ENCODE data around the gene CYSRT1. TPM values are rescaled to one million over a fixed set of nuclear protein-coding genes. Genes with fewer than 3 reads are reported as not detected.
"Not testable (repeated sequence)": the region's sequence is repeated elsewhere in the genome, so short reads cannot be mapped to it uniquely, and the experiment has no call there.

The CYSRT1 gene
- total RNA-seq, 1 experiment from 2014 or later, result 0.37 TPM

DNA sequence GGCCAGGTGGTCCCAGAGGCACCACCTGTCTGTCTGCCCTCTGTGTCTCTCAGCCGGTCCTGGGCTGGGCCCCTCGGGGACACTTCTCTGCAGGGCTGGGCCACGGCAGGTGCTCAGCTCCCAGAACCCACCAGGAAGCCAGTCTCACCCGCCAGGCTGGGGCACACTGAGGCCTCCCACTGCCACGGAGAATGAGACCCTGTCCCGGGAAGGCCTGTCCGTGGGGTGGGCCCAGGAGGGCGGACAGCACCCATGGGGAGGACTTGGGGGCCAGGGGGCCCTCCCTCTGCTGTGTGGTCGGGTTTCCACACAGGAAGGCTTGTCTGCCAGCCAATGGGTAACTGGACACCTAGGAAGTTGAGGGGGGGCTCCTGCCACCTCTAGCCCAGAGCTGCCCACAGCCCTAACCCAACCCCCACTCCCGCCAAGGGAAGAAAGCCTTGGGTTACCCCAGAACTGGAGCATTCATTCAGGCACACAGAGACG, 12.0 kb downstream of the CYSRT1 start:
- DNase-seq (ENCODE audit: low spot score), result no peak

DNA sequence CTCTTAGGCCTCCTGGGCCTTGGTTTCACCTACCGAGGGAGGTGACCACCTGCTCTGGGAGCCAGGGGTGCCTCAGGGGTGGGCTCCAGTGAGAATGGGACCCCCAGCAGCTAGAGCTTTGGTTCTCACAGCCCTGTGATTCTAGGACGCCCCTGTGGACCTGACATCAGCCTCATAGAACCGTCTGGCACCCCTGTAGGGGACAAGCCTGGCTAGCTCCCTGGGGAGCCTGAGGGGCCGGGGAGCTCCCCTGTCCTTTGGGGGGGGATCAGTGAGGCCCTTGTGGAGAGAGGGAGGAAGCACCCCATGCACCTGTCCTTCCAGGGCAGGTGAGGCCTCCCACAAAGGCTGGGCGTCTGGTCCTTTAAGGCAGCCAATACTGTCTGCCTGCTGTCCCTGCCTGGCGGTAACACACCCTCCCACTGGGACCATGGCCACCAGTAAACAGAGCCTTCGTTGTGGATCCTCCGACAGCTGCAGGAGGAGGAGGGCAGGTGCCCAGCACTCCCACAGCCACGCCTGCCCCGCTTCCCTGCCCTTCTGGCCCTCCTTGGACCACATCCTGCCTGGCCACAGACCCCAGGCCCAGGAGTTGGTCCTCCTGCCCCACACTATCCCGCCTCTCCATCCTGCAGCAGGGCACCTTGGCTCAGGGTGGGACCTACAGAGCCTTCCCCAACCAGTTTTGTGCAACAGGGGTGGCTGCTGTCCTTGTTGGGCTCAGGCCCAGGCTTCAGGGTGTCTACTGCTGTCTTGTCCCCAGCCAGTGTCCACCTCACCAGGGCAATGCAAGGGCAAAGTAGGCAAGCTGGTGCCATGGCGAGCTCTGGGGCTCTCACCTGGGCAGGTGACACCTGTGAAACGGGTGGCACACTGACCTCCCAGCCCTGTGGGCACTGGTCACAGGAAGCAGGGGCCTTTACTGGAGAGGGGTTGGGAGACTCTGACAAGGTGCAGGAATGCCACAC, 13.1 kb downstream of the CYSRT1 start:
- no peak for DNase-seq (ENCODE audit: low spot score)

DNA sequence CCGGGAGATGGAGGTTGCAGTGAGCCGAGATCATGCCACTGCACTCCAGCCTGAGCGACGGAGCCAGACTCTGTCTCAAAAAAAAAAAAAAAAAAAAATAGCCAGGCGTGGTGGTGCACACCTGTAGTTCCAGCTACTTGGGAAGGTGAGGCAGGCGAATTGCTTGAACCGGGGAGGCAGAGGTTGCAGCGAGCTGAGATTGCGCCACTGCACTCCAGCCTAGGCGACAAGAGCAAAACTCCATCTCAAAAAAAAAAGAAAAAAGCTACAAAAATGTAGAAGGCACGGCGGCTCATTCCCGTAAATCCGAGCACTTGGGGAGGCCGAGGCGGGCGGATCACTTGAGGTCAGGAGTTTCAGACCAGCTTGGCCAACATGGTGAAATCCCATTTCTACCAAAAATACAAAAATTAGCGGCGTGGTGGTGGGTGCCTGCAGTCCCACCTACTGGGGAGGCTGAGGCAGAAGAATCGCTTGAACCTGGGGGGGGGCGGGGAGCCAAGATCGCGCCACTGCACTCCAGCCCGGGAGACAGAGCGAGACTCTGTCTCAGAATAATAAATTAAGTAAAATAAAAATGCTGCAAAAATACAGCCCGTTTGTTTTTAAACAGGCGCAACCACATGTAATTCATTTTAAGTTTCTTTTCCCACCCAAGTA, 14.7 kb downstream of the CYSRT1 start:
- DNase-seq (ENCODE audit: low spot score), result not testable (repeated sequence)

DNA sequence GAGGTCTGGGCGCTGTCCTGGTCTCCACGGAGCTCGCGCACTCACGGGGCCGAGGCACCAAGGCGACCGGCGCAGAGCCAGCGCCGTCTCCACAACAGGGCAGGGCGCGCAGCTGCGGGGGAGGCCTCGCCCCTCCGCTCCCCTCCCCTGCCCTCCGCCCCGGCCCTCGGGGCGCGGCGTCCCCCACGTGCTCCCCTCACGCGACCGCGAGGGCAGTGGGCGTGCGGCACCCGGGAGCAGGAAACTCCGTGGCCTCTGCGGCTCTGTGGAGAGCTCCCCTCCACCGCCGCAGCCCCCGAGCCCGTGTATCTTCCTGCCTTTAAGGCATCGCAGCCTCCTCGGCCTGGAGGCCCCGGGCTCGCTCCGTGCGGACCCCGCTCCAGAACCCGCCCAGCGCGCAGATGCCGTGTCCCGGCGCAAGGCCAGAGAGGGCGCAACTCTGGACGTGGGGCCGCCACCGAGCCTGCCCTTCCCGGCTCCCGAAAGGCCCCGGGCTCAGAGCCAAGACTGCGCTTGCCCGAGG, 15.4 kb downstream of the CYSRT1 start:
- peak; percentile 52 for DNase-seq (ENCODE audit: low spot score)

DNA sequence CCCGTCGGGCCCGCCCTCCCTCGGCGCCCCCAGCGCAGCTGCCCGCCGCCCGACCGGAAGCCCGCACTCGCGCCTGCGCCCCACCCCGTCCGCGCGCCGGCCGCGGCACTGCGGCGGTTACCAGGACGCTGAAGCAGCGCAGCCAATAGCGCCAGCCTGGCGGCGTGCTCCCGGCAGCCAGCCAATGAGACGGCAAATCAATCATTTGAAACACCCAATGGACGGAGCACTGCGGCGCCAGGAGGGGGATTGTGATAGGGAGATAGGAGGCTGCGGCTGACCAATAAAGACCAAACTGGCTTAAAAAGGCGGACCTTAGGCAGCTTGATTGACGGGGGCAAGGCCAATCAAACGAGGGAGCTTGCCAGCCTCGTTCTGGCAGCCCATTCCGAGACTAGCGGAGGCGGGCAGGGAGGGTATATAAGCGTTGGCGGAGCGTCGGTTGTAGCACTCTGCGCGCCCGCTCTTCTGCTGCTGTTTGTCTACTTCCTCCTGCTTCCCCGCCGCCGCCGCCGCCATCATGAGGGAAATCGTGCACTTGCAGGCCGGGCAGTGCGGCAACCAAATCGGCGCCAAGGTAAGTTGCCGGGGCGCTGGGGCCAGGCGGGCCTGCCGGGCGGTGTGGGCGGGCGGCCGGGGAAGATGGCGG, 16.0 kb downstream of the CYSRT1 start, which contains the start of gene TUBB4B:
Gene TUBB4B, plus strand, starts transcription at position 447 of the 649 bp plus-strand sequence. Its CDS starts 74 bp downstream, at position 521.
- peak; percentile 100 for DNase-seq (ENCODE audit: low spot score)

GRCh38 chr9:137241490-137242268, 16.7 kb downstream of the CYSRT1 start:
- DNase-seq (ENCODE audit: low spot score), result no peak

- DNase-seq (ENCODE audit: low spot score), result no peak
Observed at GRCh38 chr9:137242269-137243203, 17.6 kb downstream of the CYSRT1 start.

DNA sequence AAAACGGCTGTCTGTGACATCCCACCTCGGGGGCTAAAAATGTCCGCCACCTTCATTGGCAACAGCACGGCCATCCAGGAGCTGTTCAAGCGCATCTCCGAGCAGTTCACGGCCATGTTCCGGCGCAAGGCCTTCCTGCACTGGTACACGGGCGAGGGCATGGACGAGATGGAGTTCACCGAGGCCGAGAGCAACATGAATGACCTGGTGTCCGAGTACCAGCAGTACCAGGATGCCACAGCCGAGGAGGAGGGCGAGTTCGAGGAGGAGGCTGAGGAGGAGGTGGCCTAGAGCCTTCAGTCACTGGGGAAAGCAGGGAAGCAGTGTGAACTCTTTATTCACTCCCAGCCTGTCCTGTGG, 18.3 kb downstream of the CYSRT1 start:
- not testable (repeated sequence) for DNase-seq (ENCODE audit: low spot score)

- DNase-seq (ENCODE audit: low spot score), result no peak
Observed at GRCh38 chr9:137243626-137244485, 18.9 kb downstream of the CYSRT1 start.

GRCh38 chr9:137244486-137245449, 19.8 kb downstream of the CYSRT1 start:
- DNase-seq (ENCODE audit: low spot score), result no peak

- no peak for DNase-seq (ENCODE audit: low spot score)
Observed at GRCh38 chr9:137245450-137246421, 20.8 kb downstream of the CYSRT1 start.

GRCh38 chr9:137247135-137247915, 22.4 kb downstream of the CYSRT1 start:
- DNase-seq (ENCODE audit: low spot score), result no peak

DNA sequence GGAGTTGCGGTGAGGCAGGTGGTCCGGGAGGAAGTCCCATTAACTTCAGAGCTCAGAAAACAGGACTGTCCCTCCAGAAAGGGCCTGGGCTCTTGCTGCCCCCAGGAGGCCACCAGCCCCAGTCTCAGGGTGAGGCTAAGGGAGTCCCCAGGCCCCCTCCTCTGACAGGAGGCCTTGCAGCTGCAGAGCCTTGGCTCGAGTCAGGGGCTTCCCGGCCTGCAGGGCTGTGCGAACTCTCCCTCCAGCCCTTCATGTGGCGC, 22.9 kb downstream of the CYSRT1 start:
- no peak for DNase-seq (ENCODE audit: low spot score)

DNA sequence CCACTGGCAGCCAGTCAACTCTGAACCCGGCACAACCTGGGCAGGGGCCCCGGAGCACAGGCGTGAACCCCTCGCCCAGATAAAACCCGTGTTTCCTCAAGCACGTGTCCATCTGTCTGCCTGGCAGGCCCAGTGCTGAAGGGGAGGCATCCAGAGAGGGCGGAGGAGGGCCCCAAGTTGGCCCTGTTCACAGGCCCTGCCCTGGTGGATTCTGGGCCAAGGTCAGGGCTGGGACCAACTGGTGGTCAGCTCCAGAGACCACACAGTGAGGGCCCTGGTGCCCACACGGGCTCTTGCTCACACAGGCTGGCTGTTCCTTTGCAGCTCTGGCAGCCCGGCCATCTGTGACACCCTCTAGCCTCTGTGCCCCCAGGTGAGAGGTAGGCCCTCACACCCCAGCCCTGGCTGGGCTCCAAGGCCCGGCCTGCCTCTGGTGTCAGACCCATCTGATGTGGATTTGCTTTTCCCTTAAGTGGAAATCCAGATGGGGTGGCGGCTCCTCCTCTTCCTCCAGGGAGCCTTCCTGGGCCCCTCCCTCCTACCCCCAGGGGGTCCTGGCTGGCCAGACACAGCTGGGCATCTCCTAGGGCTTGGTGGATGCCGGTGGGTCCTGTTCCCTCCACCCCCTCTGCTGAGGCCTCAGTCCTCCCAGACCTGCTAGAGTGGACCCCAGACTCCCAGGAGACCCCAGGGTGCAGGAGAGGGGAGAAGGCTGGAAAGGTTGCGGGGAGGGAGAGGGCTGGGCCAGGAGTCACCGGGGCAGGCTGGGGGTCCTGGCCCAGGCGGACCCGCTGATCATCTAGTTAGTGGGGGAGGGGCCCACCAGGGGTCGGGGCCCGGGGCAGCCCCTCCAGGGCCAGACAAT, 25.6 kb downstream of the CYSRT1 start:
- DNase-seq (ENCODE audit: low spot score), result no peak

GRCh38 chr9:137251194-137251461, 26.2 kb downstream of the CYSRT1 start, which contains the start of gene STPG3:
STPG3 (plus strand) TSS chr9:137251286; CDS start chr9:137251287, 1 bp downstream.
- DNase-seq (ENCODE audit: low spot score), result no peak

Measured in H4 (cell line).